ENCODE measurements around the gene SFXN3. TPM values are rescaled to one million over a fixed set of nuclear protein-coding genes. Genes with fewer than 3 reads are reported as not detected.

Gene SFXN3
- total RNA-seq, 1 donor from 2014 or later = 37.3 TPM

DNA sequence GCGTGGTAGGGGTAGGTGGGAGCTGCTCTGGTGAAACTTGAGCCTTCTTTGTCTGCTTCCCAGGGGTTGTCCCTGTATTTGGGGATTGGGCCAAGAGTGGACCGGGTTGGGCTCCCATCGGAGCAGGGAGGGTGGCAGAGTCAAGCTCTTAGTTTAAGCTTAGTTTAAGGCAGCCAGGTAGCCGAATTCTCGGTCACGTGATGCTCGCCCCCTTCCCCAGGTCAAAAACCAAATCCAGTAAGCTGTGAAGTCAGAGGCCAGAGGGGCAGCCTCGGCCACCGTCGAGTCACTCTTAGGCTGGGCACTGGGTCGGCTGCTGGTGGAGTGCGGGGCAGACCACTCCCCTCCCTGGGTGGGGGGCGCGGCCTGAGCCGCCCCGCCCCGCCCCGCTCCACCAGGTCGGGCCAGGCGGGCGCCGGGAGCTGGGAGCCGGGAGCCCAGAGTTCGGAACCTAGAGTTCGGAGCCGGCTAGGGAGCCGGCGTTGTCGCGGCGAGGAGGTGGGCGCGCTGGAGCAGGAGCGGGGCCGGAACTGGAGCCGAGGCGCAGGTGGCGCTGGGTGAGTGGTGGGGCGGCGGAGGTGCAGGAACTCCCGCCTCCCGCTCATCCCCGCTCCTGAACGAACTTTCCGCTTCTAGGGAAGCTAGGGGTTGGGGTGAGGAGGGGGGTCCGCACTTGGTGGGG lies 34.2 kb upstream of the SFXN3 start:
- no peaks in the 10 kb centered on the region for H3K9me3 Mint-ChIP-seq
- H3K27ac Mint-ChIP-seq = peak overlapping the region; percentile 89
- no peaks in the 10 kb centered on the region for H3K27me3 Mint-ChIP-seq
- DNase-seq = peak; percentile 83
- peaks cover 22% of the 10 kb centered on the region for H3K4me1 Mint-ChIP-seq
- H3K36me3 Mint-ChIP-seq (ENCODE audit: low read depth) = peaks cover 22% of the 10 kb centered on the region
- intact Hi-C loops (cut with micrococcal nuclease) = loop anchor here (1.0 kb wide), 3 partner anchors 10 to 35 kb away; partner anchors contain the start of genes MRPL43, SEMA4G and TWNK
- peak overlapping the region; percentile 83 for H3K4me3 Mint-ChIP-seq

DNA sequence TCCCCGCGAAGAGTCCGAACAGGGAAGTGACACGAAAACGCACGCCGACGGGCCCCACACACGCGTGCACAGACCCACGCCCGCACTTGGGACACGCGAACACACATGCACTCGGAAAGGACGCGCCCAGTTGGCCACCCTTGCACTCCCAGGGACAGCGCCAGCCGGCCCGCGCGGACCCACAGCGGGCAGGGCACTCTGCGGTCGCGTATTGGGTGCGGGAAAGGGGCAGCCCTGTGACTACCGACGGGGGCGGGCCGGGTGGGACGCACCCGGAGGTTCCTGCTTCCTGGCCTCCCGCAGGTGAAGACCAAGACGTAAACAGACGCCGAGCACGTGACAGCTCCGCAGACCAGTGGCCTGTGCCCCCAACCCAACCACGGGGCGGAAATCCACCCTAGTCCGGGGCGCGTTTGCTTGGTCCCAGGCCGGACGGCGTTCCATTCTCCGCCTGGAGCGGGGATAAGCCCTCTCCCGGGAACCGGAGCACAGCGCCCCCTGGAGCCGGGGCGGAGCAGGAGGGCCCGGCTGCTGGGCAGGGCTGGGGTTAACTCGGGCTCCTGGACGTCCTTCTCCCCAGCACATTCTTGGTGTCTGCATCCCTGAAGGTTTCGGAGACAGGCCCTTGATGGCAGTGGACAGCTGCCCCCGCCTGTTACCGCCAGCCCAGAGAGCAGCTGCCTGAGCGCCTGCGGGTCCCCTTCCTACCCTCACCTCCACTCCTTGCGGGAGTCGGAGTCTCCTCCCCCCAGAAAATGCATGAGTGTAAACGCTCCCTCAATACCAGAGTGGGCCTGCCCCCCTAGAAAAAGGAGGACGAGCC lies 33.5 kb upstream of the SFXN3 start:
- H3K9me3 Mint-ChIP-seq = no peaks in the 10 kb centered on the region
- H3K27ac Mint-ChIP-seq = peak overlapping the region; percentile 89
- peak; percentile 94 for DNase-seq
- peaks cover 22% of the 10 kb centered on the region for H3K4me1 Mint-ChIP-seq
- intact Hi-C loops (cut with micrococcal nuclease) = loop anchor here (1.0 kb wide), 3 partner anchors 10 to 35 kb away; partner anchors contain the start of genes MRPL43 and TWNK
- no peaks in the 10 kb centered on the region for H3K27me3 Mint-ChIP-seq
- peak overlapping the region; percentile 83 for H3K4me3 Mint-ChIP-seq
- peaks cover 20% of the 10 kb centered on the region for H3K36me3 Mint-ChIP-seq (ENCODE audit: low read depth)

DNA sequence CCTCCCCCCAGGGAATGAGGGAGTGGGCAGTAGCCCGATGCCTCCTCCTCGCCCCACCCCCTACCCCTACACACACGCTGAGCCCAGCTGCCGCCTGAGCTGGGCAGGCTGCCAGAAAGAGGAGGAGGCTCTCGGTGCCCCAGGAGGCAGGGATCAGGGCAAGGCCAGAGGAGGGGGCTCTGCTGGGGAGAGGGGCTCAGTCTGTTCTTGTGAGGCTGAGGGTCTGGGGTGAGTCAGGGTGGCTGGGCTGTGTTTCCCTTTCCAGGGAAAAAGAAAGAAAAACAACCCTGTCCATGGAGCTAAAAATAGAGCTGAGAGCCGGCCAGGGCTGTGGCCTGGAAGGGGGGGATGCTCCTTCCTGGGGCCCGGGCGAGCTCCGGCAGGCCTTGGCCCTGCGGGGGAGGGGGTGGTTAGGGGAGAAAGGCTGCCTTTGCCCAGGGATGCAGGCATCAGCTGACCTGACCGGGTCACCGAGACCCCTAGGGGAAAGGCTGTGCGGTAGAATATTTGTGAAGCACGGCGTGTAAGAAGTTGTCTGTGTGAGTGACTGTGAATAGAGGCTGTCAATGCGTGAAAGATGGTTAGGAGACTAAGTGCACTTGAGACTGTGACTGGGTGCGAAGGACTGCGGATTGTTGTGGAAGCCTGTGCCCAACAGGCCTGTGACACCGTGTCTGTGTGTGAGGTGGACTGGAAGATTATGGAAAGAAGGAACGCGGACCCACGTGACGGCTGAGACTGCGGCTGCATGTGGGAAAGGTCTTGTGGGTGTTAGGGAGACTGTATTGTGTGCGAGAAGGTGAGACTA lies 32.6 kb upstream of the SFXN3 start:
- H3K4me3 Mint-ChIP-seq = peak overlapping the region; percentile 83
- no peaks in the 10 kb centered on the region for H3K9me3 Mint-ChIP-seq
- intact Hi-C loops (cut with micrococcal nuclease) = loop anchor here (1.0 kb wide), 1 partner anchor 15 kb away; no protein-coding TSS in a partner anchor
- DNase-seq = peak; percentile 86
- peaks cover 14% of the 10 kb centered on the region for H3K36me3 Mint-ChIP-seq (ENCODE audit: low read depth)
- H3K4me1 Mint-ChIP-seq = peaks cover 22% of the 10 kb centered on the region
- peak overlapping the region; percentile 86 for H3K27ac Mint-ChIP-seq
- H3K27me3 Mint-ChIP-seq = no peaks in the 10 kb centered on the region

DNA sequence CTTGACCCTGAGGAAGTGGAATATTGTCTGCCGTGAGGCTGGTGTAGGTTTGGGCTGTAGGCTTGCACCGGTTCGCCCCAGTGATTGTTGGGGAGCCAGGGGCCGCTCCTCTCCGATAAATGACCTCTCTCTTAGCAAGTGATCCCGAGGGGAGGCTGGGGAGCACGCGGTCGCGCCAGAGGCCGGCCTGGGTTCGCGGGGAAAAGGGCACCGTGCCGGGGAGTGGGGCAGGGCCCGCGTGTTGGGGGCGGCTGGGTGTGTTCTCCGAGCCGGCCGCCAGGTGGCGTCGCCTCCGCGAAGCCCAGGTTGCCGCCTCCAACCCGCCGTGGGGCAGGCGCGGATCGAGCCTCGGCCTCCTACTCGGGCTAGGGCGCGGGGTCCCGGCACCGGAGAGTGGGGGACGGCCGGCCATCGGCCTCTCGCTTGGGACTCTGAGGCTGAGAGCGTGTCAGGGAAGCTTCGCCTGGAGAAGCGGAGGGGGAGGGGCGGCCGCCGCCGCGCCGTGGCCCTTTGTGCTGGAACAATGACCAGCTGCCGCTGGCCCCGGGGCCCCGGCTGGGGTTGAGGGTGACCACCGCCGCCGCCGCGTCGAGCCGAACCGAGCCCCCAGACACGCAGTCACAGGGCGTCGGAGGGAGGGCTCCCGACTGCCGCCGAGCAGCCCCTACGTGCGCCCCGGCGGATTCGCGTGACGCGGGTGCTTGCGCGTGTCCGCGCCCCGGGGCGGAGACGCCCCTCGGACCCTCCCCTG lies 31.9 kb upstream of the SFXN3 start:
- intact Hi-C loops (cut with micrococcal nuclease) = loop anchor here (1.0 kb wide), 2 partner anchors 14 to 87 kb away; partner anchors contain the start of gene SLF2
- peak; percentile 95 for DNase-seq
- peak overlapping the region; percentile 83 for H3K4me3 Mint-ChIP-seq
- H3K27ac Mint-ChIP-seq = peak overlapping the region; percentile 86
- H3K9me3 Mint-ChIP-seq = no peaks in the 10 kb centered on the region
- H3K27me3 Mint-ChIP-seq = no peaks in the 10 kb centered on the region
- peaks cover 8% of the 10 kb centered on the region for H3K36me3 Mint-ChIP-seq (ENCODE audit: low read depth)
- H3K4me1 Mint-ChIP-seq = peaks cover 22% of the 10 kb centered on the region

DNA sequence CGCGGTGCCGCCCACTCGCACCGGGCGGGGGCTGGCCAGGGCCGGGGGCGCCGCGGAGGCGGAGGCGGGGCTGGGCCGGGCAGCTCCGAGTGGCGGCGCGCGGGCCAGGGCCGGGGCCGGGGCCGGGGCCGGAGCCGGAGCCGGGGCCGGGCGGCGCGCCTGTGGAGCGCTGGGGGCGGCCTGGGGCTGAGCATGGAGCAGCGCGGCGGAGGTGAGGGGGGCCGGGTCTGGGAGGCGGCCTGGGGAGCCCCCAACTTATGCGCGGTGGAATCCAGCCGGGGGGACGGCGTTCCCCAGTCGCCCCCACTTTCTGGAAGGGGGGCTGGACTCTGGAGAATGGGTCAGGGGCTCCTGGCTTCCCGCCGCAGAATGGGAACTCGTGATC lies 31.3 kb upstream of the SFXN3 start, which contains the start of gene LZTS2:
Gene LZTS2, plus strand, starts transcription at position 67 of the 385 bp plus-strand sequence. CDS start 2,731 bp downstream, outside the sequence.
- H3K9me3 Mint-ChIP-seq = no peaks in the 10 kb centered on the region
- intact Hi-C loops (cut with micrococcal nuclease) = loop anchor here (1.0 kb wide), 1 partner anchor 87 kb away; the partner anchor contains the start of gene SLF2
- H3K27me3 Mint-ChIP-seq = no peaks in the 10 kb centered on the region

DNA sequence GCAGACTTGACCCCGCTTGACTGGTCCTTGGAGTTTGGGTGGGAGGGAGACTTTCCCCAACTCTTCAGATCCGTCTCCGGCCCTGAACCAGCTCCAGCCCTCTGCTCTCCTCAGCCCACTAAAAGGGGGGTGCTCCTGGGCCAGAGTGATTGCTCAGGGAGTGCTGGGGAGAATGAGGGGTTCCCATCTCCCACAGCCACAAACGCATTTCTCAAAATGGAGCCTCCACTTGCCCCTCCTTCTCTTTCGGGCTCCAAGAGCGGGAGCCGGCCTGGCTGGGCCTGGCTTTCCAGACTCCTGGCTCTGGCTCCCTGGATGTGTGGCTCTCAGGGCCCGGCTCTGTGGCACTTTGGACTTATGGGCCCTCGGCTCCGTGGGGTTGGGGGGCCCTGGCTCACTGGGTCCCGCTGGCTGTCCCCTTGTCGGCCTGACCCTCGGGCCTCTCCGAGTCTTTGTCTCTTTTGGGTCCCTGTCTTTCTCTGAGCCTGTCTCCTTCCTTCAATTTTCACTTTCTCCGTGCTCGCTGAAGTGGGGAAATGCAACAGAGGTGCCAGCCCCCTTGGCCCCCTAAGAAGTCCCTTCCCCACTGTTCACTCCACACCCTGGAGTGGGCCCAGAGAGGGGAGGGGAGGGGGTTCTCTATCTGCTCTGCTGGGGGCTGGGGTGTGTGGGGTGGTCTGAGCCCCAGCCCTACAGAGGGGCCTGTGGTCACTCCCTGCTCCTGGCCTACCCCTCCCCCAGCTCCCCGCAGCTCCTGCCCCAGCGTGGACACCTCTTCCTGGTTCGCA lies 30.7 kb upstream of the SFXN3 start:
- Mint-ChIP-seq H3K4me3 (peak overlapping the region; percentile 73), H3K4me1 (peaks cover 22% of the 10 kb centered on the region), H3K36me3 (ENCODE audit: low read depth) (no peaks in the 10 kb centered on the region), H3K27me3 (no peaks in the 10 kb centered on the region), H3K27ac (no peak overlapping the region), H3K9me3 (no peaks in the 10 kb centered on the region)
- intact Hi-C loops (cut with micrococcal nuclease) = no loop called here
- no peak for DNase-seq

More for the DNA sequence above, 31.3 kb upstream of the SFXN3 start, which contains the start of gene LZTS2:
- Mint-ChIP-seq H3K4me3 (peak within 1 kb of the TSS; percentile 83), H3K27ac (peak within 1 kb of the TSS; percentile 86), H3K4me1 (peaks cover 22% of the 10 kb centered on the region), H3K36me3 (ENCODE audit: low read depth) (peaks cover 2% of the 10 kb centered on the region)
- no peak for DNase-seq

DNA sequence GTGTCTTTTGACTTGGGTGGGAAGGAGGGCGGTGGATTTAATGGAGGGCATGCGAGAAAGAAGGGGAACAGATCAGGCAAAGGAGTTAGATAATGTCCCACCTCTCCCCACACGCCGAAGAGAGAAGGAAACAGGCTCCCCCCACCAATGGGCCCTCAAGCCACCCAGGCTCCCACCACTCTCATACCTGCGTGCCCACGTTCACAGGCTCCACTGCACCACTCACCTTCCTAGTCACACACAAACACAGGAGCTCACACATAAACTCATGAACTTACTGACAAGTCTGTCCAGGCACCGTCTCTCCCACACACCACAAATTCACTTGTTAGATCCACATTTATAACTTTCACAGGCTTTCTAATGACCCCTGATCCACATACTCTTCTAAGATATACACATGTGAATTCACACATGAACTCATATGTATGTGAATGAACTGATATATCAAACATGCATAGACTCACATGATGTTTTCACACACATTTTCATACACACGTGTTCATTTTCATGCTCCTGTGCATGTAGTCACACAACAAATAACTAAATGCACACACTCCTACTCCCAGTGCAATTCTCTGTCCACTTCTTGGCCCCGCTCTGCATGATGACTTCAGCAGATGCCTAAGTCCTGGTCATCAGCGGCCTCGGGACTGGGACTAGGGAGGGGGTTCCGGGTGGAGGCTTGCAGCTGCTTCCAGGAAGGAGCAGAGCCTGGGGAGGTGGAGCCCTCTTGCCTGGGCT lies 29.9 kb upstream of the SFXN3 start:
- no peaks in the 10 kb centered on the region for H3K36me3 Mint-ChIP-seq (ENCODE audit: low read depth)
- H3K9me3 Mint-ChIP-seq = no peaks in the 10 kb centered on the region
- intact Hi-C loops (cut with micrococcal nuclease) = no loop called here
- H3K4me1 Mint-ChIP-seq = peaks cover 18% of the 10 kb centered on the region
- peak overlapping the region; percentile 59 for H3K4me3 Mint-ChIP-seq
- H3K27ac Mint-ChIP-seq = peak overlapping the region; percentile 12
- H3K27me3 Mint-ChIP-seq = no peaks in the 10 kb centered on the region
- no peak for DNase-seq

DNA sequence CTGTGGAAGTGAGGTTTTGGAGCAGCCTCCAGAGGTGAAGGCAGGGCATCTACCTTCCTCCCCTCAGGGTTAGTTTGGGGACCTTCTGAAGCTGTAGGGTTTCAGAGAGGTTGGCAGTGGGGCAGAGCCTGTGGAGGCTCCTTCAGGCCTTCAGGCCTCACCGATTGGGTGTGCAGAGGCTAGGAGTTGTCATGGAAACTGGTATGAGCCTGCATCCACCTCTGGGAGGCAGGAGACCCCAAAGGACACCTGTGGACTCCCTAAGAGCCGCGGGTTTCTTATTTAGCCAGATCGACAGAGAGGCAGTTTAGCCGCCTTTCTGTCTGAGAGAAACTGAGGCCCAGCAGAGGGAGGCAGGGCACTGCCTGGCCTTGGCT lies 29.4 kb upstream of the SFXN3 start:
- H3K9me3 Mint-ChIP-seq = no peaks in the 10 kb centered on the region
- no peak for DNase-seq
- H3K27ac Mint-ChIP-seq = no peak overlapping the region
- intact Hi-C loops (cut with micrococcal nuclease) = no loop called here
- peaks cover 12% of the 10 kb centered on the region for H3K4me1 Mint-ChIP-seq
- no peaks in the 10 kb centered on the region for H3K36me3 Mint-ChIP-seq (ENCODE audit: low read depth)
- no peak overlapping the region for H3K4me3 Mint-ChIP-seq
- H3K27me3 Mint-ChIP-seq = no peaks in the 10 kb centered on the region

DNA sequence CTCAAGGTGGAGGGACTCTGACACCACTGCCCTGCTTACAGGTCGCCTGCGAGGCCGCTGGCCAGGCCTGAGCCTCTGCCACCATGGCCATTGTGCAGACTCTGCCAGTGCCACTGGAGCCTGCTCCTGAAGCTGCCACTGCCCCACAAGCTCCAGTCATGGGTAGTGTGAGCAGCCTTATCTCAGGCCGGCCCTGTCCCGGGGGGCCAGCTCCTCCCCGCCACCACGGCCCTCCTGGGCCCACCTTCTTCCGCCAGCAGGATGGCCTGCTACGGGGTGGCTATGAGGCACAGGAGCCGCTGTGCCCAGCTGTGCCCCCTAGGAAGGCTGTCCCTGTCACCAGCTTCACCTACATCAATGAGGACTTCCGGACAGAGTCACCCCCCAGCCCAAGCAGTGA lies 28.6 kb upstream of the SFXN3 start:
- H3K27me3 Mint-ChIP-seq = no peaks in the 10 kb centered on the region
- H3K9me3 Mint-ChIP-seq = no peaks in the 10 kb centered on the region
- DNase-seq = no peak
- H3K27ac Mint-ChIP-seq = no peak overlapping the region
- H3K36me3 Mint-ChIP-seq (ENCODE audit: low read depth) = no peaks in the 10 kb centered on the region
- H3K4me1 Mint-ChIP-seq = peaks cover 11% of the 10 kb centered on the region
- intact Hi-C loops (cut with micrococcal nuclease) = no loop called here
- H3K4me3 Mint-ChIP-seq = no peak overlapping the region

DNA sequence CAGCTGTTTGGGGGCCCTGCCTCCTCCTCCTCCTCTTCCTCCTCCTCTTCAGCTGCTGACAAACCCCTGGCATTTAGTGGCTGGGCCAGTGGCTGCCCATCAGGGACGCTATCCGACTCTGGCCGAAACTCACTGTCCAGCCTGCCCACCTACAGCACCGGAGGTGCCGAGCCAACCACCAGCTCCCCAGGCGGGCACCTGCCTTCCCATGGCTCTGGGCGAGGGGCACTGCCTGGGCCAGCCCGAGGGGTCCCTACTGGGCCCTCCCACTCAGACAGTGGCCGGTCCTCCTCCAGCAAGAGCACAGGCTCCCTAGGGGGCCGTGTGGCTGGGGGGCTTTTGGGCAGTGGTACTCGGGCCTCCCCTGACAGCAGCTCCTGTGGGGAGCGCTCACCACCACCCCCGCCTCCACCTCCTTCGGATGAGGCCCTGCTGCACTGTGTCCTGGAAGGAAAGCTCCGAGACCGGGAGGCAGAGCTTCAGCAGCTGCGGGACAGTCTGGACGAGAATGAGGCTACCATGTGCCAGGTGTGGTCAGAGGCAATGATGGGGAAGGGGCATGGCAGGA lies 27.3 kb upstream of the SFXN3 start:
- no peaks in the 10 kb centered on the region for H3K36me3 Mint-ChIP-seq (ENCODE audit: low read depth)
- no peaks in the 10 kb centered on the region for H3K27me3 Mint-ChIP-seq
- H3K4me3 Mint-ChIP-seq = no peak overlapping the region
- H3K9me3 Mint-ChIP-seq = no peaks in the 10 kb centered on the region
- H3K4me1 Mint-ChIP-seq = peaks cover 4% of the 10 kb centered on the region
- no peak overlapping the region for H3K27ac Mint-ChIP-seq
- intact Hi-C loops (cut with micrococcal nuclease) = no loop called here
- DNase-seq = no peak

DNA sequence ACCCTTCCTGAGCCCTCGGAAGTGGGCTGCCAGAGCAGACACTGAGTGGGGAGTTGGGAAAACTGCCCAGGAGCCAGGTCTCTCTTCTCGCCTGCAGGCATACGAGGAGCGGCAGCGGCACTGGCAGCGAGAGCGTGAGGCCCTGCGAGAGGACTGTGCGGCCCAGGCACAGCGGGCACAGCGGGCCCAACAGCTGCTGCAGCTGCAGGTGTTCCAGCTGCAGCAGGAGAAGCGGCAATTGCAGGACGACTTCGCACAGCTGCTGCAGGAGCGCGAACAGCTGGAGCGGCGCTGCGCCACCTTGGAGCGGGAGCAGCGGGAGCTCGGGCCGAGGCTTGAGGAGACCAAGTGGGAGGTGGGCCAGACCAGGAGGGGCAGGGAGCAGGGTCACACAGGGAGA lies 25.7 kb upstream of the SFXN3 start:
- DNase-seq = no peak
- intact Hi-C loops (cut with micrococcal nuclease) = no loop called here
- H3K27me3 Mint-ChIP-seq = no peaks in the 10 kb centered on the region
- H3K4me3 Mint-ChIP-seq = no peak overlapping the region
- H3K36me3 Mint-ChIP-seq (ENCODE audit: low read depth) = no peaks in the 10 kb centered on the region
- peaks cover 3% of the 10 kb centered on the region for H3K4me1 Mint-ChIP-seq
- H3K9me3 Mint-ChIP-seq = no peaks in the 10 kb centered on the region
- H3K27ac Mint-ChIP-seq = no peak overlapping the region
